OCI-LY1 (cell line): ENCODE data around the gene ZNF892.

Source experiments
- H2AFZ ChIP-seq: fragments of 200-600 bp; sonication (generic), shearing (Covaris generic); 2 replicates; pipeline ENCODE4 v1.6.0; 2014; ENCODE audit warnings: antibody characterized with exemption, mild to moderate bottlenecking, low read length
- H3F3A ChIP-seq: fragments of 200-600 bp; sonication (generic), shearing (Covaris generic); 2 replicates; pipeline ENCODE4 v1.6.0; 2014; ENCODE audit warnings: mild to moderate bottlenecking, antibody characterized with exemption, low read length, moderate library complexity; ENCODE audit not compliant: insufficient read depth
- H3K27ac ChIP-seq: fragments of 200-600 bp; sonication (generic); 2 replicates; pipeline ENCODE4 v1.5.1; 2014; ENCODE audit warnings: low read length, mixed run types, mild to moderate bottlenecking, low read depth; ENCODE audit not compliant: poor library complexity, severe bottlenecking
- H3K27me3 ChIP-seq: fragments of 200-600 bp; sonication (generic); 2 replicates; pipeline ENCODE4 v1.6.0; 2014; ENCODE audit warnings: antibody characterized with exemption, mild to moderate bottlenecking, low read length, moderate library complexity; ENCODE audit not compliant: insufficient read depth
- H3K36me3 ChIP-seq: fragments of 200-600 bp; sonication (generic); 2 replicates; pipeline ENCODE4 v1.6.1; 2014; ENCODE audit warnings: mild to moderate bottlenecking, antibody characterized with exemption, low read length, moderate library complexity, mixed read lengths; ENCODE audit not compliant: insufficient read depth
- H3K4me1 ChIP-seq: fragments of 200-600 bp; sonication (generic); 2 replicates; pipeline ENCODE4 v1.5.1; 2014; ENCODE audit warnings: mild to moderate bottlenecking, low read length, moderate library complexity; ENCODE audit not compliant: insufficient read depth, severe bottlenecking
- H3K4me2 ChIP-seq: fragments of 200-600 bp; sonication (generic), shearing (Covaris generic); 2 replicates; pipeline ENCODE4 v1.6.1; 2014; ENCODE audit warnings: low read length
- H3K4me3 ChIP-seq: fragments of 200-600 bp; sonication (generic); 2 replicates; pipeline ENCODE4 v1.5.1; 2014; ENCODE audit warnings: low read length, low read depth, mild to moderate bottlenecking, mixed read lengths; ENCODE audit not compliant: poor library complexity, severe bottlenecking
- H3K79me2 ChIP-seq: fragments of 200-600 bp; shearing (Covaris generic); 2 replicates; pipeline ENCODE4 v1.6.1; 2016; ENCODE audit warnings: mixed run types, low read length, mixed read lengths; ENCODE audit not compliant: insufficient read depth
- H3K9ac ChIP-seq: fragments of 200-600 bp; sonication (generic), shearing (Covaris generic); 2 replicates; pipeline ENCODE4 v1.6.1; 2014; ENCODE audit warnings: mild to moderate bottlenecking, low read length, mixed read lengths
- H3K9me2 ChIP-seq: fragments of 200-600 bp; sonication (generic), shearing (Covaris generic); 2 replicates; pipeline ENCODE4 v1.6.1; 2014; ENCODE audit warnings: low read depth, mild to moderate bottlenecking, low read length, mixed read lengths
- H3K9me3 ChIP-seq: fragments of 200-600 bp; shearing (Covaris generic); 2 replicates; pipeline ENCODE4 v1.6.1; 2014; ENCODE audit warnings: low read length, mixed read lengths
- H4K20me1 ChIP-seq: fragments of 200-600 bp; sonication (generic), shearing (Covaris generic); 2 replicates; pipeline ENCODE4 v1.6.0; 2016; ENCODE audit warnings: mild to moderate bottlenecking, low read length; ENCODE audit not compliant: insufficient read depth
- EZH2 ChIP-seq: fragments of 200-600 bp; sonication (generic), shearing (Covaris generic); IDR thresholded peaks from 2 replicates; pipeline ENCODE4 v1.8.0; 2017; ENCODE audit warnings: borderline replicate concordance, mixed run types, mild to moderate bottlenecking, antibody characterized with exemption, low read length, moderate library complexity, mixed read lengths
- TF ChIP-seq, protein P1 (sequence below): fragments of 200-600 bp; sonication (generic), shearing (Covaris generic); IDR thresholded peaks from 2 replicates; pipeline ENCODE4 v1.5.1; 2017; ENCODE audit warnings: mild to moderate bottlenecking, antibody characterized with exemption, low read length, moderate library complexity, mixed read lengths

ZNF892 gene

DNA sequence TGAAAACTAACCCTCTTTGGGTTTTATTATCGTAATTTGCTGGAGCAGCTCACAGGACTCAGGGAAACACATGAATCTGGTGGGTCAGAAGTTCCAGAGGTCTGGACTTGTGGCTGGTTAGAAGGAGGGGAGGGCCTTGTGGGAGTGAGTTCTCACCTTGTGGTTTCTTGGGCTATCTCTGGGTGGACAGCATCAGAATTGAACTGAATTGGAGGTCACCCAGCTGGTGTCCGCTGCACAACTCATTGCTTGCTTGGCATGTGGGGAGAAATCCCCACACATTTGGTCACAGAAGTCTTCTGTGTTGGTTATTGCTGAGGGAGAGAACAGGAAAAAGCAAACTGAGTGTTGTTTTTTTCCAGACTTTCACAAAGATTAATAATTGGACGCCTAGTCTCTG is 27.5 kb downstream of the ZNF892 start:
- Histone ChIP-seq H3K4me2 (no peak overlapping the region), H2AFZ (no peak overlapping the region), H3K9me3 (no peaks in the 10 kb centered on the region), H3K27ac (no peak overlapping the region), H3K36me3 (no peaks in the 10 kb centered on the region), H3K9me2 (no peaks in the 10 kb centered on the region), H3K79me2 (no peaks in the 10 kb centered on the region), H3K4me3 (no peak overlapping the region), H3K9ac (no peak overlapping the region), H3K27me3 (no peaks in the 10 kb centered on the region), H3F3A (no peaks in the 10 kb centered on the region), H3K4me1 (no peaks in the 10 kb centered on the region), H4K20me1 (no peaks in the 10 kb centered on the region)
- no peak for TF ChIP-seq EZH2
- TF ChIP-seq, protein P1, sequence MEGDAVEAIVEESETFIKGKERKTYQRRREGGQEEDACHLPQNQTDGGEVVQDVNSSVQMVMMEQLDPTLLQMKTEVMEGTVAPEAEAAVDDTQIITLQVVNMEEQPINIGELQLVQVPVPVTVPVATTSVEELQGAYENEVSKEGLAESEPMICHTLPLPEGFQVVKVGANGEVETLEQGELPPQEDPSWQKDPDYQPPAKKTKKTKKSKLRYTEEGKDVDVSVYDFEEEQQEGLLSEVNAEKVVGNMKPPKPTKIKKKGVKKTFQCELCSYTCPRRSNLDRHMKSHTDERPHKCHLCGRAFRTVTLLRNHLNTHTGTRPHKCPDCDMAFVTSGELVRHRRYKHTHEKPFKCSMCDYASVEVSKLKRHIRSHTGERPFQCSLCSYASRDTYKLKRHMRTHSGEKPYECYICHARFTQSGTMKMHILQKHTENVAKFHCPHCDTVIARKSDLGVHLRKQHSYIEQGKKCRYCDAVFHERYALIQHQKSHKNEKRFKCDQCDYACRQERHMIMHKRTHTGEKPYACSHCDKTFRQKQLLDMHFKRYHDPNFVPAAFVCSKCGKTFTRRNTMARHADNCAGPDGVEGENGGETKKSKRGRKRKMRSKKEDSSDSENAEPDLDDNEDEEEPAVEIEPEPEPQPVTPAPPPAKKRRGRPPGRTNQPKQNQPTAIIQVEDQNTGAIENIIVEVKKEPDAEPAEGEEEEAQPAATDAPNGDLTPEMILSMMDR, result no peak

DNA sequence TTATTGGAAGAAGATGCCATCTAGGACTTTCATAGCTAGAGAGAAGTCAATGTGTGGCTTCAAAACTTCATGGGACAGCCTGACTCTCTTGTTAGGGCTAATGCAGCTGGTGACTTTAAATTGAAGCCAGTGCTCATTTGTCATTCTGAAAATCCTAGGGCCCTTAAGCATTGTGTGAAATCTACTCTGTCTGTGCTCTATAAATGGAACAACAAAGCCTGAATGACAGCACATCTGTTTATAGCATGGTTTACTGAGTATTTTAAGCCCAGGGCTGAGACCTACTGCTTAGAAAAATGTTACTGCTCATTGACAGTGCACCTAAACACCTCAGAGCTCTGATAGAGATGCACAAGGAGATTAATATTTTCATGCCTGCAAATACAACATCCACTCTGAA is 30.8 kb downstream of the ZNF892 start:
- no peaks in the 10 kb centered on the region for H3K27me3 ChIP-seq
- TF ChIP-seq, protein P1, result no peak
- TF ChIP-seq EZH2, result no peak
- no peaks in the 10 kb centered on the region for H3F3A ChIP-seq
- no peaks in the 10 kb centered on the region for H3K4me1 ChIP-seq
- H4K20me1 ChIP-seq, result no peaks in the 10 kb centered on the region
- H3K27ac ChIP-seq, result no peak overlapping the region
- no peaks in the 10 kb centered on the region for H3K9me3 ChIP-seq
- H3K9ac ChIP-seq, result no peak overlapping the region
- no peaks in the 10 kb centered on the region for H3K36me3 ChIP-seq
- no peak overlapping the region for H2AFZ ChIP-seq
- H3K9me2 ChIP-seq, result no peaks in the 10 kb centered on the region
- no peak overlapping the region for H3K4me3 ChIP-seq
- H3K4me2 ChIP-seq, result no peak overlapping the region
- no peaks in the 10 kb centered on the region for H3K79me2 ChIP-seq

DNA sequence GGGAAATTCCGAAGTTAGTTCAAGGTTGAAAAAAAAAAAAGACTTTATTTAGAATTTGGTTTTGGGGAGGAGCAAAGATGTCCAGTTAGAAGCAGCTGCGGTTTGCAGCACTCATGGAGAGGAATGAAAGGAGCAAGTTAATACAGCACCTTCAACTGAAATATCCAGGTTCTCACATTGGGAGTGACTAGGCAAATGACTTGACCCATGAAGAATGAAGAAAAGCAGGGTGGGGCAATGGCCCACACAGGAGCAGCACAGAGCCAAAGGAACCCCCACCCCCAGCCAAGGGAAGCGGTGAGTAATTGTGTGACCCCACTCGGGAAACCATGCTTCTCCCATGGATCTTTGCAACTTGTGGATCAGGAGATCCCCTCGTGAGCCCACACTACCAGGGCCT is 32.8 kb downstream of the ZNF892 start:
- Histone ChIP-seq H3F3A (no peaks in the 10 kb centered on the region), H3K79me2 (no peaks in the 10 kb centered on the region), H4K20me1 (no peaks in the 10 kb centered on the region), H3K9ac (no peak overlapping the region), H3K4me2 (no peak overlapping the region), H3K9me3 (no peaks in the 10 kb centered on the region), H3K9me2 (no peaks in the 10 kb centered on the region), H2AFZ (no peak overlapping the region), H3K4me1 (no peaks in the 10 kb centered on the region), H3K36me3 (no peaks in the 10 kb centered on the region), H3K4me3 (no peak overlapping the region), H3K27me3 (no peaks in the 10 kb centered on the region), H3K27ac (no peak overlapping the region)
- TF ChIP-seq, protein P1, result no peak
- TF ChIP-seq EZH2, result no peak
